ENCODE data around the gene DOCK4.

- TF ChIP-seq REST (IDR thresholded peaks at IDR 0.05) = no peak
- no peak for TF ChIP-seq CTCF (IDR thresholded peaks at IDR 0.05; ENCODE audit: low read depth, low read length, missing input control)
- no peak for TF ChIP-seq YY1 (IDR thresholded peaks at IDR 0.05)
- no peak for TF ChIP-seq TAF1 (conservative IDR thresholded peaks at IDR 0.05)
- no peak for TF ChIP-seq GABPA (IDR thresholded peaks at IDR 0.05 in 1 of 2, conservative IDR thresholded peaks at IDR 0.05 in 1 of 2)
- TF ChIP-seq ZBTB33 (IDR thresholded peaks at IDR 0.05) = no peak
- no peak for TF ChIP-seq EGR1 (IDR thresholded peaks at IDR 0.05; ENCODE audit: low read depth in 2 of 2)
- no peak for TF ChIP-seq SP1 (IDR thresholded peaks at IDR 0.05)
- no peak for TF ChIP-seq RXRA (IDR thresholded peaks at IDR 0.05)
- TF ChIP-seq MAX (IDR thresholded peaks at IDR 0.05) = no peak
- TF ChIP-seq JUND (IDR thresholded peaks at IDR 0.05) = no peak
Measured at GRCh38 chr7:112091768-112092167, 114.4 kb downstream of the DOCK4 start.

Data from liver (tissue), 3 donors.